ENCODE results near the gene GSTP1.
"Not testable (repeated sequence)": the region's sequence is repeated elsewhere in the genome, so short reads cannot be mapped to it uniquely, and the experiment has no call there.

The GSTP1 gene

DNA sequence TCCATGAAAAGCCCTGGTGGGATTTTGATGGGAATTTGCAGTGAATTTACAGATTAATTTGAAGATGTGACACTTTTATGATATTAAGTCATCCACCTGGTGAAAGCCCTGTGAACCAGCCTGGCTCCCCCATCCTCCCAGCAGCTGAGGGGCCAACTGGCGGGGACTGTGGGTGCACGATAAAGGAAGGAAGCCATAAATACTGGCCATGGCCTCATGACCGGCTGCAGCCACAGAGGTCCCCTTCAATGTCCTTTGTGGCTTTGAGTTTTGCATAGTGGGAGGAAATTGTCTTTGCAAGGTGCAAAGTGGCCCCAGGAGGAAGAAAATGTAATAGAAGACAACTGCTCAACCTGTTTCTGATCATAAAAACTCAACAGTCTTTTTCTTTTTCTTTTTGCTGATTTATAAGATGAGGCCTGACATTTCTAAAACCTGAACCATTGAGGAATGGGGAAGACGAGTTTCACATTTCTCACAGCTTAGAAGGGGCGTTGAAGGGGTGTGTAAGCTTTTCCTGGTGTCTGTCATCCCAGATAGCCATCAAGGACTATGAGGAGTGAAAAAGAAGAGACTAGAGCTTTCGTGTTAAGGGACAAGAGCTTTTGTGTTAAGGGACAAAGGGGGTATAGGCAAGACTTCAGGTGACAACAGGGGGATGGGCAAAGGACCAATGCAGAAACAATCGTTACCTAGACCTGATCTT, 16.9 kb downstream of the GSTP1 start:
- no peak for DNase-seq

- no peak for DNase-seq
These were observed 17.5 kb downstream of the GSTP1 start for GRCh38 chr11:67601098-67601497.

DNA sequence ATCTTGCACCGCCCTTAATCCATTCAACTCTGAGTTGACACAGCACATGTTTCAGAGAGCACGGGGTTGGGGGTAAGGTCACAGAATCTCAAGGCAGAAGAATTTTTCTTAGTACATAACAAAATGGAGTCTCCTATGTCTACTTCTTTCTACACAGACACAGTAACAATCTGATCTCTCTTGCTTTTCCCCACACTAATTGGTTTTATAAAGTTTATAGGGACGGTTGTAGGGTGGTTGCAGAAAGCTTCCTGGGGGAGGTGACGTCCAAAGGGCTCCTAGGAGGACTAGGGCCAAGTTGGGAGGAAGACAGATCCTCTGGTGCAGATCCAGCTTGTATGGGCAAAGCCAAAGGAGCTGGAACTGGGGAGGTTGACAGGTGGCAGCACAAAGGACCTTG, 20.5 kb downstream of the GSTP1 start:
- not testable (repeated sequence) for DNase-seq

DNA sequence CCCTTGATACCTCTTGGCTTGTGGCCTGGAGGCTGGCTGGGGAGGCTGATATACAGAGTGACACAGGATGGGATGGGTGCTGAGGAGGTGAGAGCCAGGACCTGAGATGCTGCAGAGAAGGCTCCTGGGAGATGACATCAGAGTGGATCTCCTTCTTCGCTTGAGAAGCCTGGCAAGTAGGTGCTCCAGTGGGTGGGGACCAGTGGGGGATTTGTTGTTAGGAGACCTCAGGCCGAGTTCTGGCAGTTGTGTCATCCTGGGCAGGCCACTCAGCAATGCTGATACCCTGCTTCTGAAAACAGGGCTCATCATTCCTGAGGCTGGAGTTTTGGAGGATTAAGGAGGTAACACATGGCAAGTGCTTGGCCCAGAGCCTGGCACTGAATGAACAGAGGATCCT, 21.2 kb downstream of the GSTP1 start:
- no peak for DNase-seq

DNA sequence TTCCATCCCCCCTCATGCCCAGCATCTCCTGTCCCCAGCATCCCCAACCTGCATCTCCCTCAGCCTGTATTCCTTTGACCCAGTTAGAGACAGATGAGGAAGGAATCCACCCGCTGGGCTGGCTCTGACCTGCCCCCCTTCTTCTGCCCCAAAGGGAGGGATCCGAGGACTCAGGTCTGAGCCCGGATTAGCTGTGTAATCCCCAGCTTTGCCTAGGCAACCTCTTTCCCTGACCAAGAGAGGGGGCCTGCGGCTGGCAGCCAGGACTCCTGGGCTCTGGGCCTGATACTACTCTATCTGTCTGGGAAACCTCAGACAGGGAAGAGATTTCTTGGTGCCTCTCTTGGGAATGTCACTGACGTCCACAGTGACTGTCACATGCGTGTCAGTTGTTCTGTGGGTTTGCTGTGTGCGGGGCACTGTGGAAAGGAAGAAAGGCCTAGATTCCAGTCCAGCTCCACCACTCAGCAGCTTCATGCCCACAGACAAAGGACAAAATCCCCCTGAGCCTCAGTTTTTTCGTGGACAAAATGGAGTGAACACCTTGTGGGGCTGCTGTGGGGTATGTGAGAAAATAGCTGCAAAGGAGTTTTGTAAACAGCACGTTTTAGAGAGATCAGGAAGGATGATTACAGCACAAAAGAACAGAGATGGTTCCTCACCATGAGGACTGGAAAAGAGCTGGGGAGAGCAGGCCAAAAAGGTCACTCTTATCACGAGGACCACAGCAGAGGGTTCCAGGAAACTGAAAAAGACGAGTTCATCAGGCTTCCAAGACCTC, 21.8 kb downstream of the GSTP1 start:
- DNase-seq, result no peak

DNA sequence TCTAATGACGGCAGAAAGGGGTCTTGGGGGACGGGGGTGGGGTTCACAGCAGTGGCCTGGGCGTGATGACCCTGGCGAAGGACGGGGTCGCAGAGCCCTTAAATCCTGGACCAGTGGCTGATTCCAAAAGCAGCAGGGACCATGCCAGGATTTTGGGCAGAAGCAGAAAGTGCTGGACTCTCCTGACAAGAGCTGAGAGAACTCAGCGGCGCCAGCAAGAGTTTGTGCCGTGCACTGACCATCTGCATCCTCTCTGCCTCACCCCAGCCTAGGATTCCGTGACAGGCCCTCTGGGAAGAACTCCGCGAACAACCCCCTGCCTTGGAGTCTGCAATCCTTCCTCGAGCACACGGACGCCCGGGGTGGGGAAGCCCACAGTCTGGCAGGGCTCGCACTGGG, 22.5 kb downstream of the GSTP1 start:
- DNase-seq, result no peak

GRCh38 chr11:67606492-67607295, 23.1 kb downstream of the GSTP1 start, which contains the start of gene NDUFV1:
TSS of gene NDUFV1 (plus strand) at chr11:67606936. CDS start at chr11:67607005, 69 bp downstream.
- DNase-seq, result peak; percentile 96

GRCh38 chr11:67607507-67607906, 23.9 kb downstream of the GSTP1 start:
- no peak for DNase-seq

GRCh38 chr11:67608486-67608885, 24.9 kb downstream of the GSTP1 start:
- no peak for DNase-seq

- no peak for DNase-seq
These were observed 25.7 kb downstream of the GSTP1 start for GRCh38 chr11:67609316-67609715.

- no peak for DNase-seq
These were observed 26.8 kb downstream of the GSTP1 start for GRCh38 chr11:67610302-67610868.

DNA sequence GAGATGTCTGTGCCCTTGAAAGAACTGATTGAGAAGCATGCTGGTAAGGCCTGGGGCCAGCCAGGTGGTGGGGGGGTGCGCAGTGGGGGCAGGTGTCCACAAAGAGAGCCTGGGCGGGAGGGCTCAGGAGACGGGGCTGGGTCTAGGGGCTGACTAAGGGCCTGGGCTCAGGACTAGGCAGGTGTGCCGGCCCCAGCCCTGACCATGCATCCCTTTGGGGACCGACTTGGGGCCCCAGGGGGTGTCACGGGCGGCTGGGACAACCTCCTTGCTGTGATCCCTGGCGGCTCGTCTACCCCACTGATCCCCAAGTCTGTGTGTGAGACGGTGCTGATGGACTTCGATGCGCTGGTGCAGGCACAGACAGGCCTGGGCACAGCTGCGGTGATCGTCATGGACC, 27.6 kb downstream of the GSTP1 start:
- no peak for DNase-seq

DNA sequence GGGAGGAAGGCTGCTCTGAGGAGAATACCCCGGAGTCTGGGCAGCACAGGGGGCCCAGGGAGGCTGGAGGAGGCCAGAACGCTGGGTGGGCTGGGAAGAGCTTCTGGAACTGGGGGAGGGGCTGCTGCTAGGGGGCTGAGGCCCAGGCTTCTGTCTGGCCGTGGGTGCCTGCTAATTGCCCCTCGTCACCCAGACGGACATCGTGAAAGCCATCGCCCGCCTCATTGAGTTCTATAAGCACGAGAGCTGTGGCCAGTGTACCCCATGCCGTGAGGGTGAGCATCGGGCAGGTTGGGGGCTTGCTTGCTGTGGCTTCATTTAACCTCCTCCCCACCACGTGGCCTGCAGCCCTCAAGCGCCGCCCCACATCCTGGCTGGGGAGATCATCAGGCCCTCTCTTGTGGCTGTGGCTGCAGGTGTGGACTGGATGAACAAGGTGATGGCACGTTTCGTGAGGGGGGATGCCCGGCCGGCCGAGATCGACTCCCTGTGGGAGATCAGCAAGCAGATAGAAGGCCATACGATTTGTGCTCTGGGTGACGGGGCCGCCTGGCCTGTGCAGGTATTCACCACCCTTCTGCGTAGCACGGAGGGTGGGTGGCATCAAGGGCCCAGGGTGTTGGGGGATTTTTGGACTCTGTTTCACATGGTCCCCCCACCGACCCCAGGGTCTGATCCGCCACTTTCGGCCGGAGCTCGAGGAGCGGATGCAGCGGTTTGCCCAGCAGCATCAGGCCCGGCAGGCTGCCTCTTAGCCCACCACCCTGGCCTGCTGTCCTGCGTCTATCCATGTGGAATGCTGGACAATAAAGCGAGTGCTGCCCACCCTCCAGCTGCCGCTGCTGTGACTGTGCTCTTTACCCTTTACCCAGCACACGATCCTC, 28.3 kb downstream of the GSTP1 start:
- DNase-seq, result no peak

DNA sequence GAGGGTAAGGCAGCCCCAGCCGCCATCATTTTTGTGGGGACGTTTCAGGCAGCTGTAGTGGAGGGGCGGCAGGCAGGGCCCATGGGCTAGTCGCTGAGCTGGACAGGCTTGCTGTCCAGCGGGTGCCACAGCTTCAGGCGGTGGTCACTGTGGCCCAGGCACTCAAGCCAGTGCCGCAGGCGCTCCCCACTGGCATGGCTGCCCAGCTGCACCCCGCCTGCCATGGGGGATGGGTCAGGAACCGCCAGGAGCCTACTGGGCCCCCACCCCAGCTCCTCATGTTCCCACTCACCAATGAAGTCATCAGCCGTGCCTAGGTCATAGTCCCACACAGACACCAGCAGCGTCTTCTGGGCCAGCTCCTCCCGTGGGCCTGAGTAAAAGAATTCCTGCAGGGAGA, 29.1 kb downstream of the GSTP1 start:
- no peak for DNase-seq

- DNase-seq, result no peak
These were observed 29.8 kb downstream of the GSTP1 start for GRCh38 chr11:67613313-67613959.

- peak; percentile 11 for DNase-seq
These were observed 30.5 kb downstream of the GSTP1 start for GRCh38 chr11:67613960-67614715.

DNA sequence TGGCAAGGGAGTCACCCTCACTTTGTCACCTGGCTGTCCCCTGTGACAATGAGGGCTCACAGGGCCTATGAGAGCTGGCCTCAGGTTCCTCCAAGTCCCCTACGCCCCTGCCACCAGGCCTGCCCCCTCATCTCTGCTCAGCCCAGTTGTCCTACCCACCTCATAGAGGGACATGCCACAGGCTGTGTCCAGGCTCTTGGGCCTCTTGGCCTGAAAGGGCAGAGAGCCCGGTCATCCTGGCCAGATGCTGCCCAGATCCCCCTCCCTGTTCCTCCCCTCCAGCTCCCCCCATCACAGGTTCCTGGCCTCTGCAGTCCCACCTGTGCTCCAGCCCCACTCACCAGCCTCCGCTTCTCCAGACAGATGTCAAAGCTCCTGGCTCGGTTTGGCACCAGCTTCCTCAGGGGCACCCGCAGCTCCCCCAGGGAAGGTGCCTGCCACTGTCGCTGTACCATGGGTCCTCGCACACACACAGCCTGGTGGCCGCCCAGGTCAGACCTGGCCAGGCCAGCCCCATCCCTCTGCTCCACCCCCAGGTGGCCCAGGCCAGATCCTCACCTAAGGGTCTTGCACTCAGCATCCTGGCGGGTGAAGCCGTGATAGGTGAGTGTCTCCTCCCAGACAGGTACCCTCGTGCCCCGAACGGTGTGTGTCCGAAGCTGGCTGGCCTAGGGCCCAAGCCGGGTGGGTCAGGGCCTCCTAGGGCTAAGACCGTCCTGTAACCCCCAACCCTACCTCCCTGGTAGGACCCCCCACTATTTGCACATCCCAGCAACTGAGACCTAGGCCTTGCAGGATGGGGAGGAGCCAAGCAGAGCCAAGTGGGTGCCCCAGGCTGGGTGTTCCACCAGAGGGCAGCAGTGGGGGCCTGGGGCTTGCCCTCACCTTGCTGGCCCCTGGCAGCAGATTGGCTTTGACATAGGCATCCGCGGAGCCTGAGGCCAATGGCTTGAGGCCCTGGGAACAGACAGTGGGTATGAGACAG, 31.4 kb downstream of the GSTP1 start:
- DNase-seq, result peak; percentile 8

GRCh38 chr11:67615728-67616430, 32.3 kb downstream of the GSTP1 start:
- peak; percentile 29 for DNase-seq

All from NCI-H2171 (cell line).